HG02571 (cell line): ENCODE measurements around the gene ADNP2.

Experiments
- ATAC-seq: cut with Tn5 transposase; IDR thresholded peaks from one replicate; pipeline ENCODE4 v1.9.1; 2021; ENCODE audit warnings: mild to moderate bottlenecking, moderate library complexity; ENCODE audit not compliant: unreplicated experiment

The ADNP2 gene

DNA sequence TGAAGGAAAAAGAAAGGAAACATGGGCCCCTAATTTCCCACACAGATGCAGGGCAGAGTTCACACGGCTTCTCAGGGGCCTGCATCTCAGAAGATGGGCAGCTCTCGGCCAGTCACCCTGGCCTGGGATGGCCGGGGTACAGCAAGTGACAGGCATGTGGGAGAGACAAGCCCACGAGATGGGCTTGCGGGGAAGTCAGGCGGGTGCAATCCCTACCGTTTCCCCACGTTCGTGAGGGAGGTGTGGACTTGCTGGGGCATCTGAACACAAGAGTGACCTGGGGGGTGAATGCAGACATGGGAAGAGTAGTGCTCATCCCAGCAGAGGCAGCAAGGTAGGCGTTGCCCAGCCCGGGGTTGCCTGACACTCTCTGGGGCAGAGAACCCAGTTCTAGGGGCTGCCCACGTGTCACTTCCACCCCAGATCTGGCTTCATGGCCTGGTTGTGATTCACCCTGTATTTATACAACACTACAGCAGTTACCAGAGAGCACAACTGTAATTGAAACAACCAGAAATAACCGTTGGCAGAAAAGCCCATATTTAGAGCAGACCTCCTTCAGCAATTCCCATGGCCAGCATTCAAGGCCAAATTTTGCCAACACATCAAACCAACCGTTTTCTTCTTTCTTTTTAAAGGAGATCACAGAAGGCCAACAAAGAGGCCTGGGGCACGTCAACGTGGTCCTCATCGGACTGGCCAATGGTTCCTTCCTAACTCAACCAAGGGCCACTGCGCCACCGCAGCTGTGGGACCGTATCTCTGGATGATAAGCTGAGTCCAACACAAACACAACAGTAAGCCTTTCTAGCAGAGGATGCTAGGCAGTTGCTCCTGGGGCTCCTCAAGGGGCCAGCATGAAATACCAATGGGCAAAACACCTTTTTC is 79.8 kb downstream of the ADNP2 start:
- no peak for ATAC-seq

DNA sequence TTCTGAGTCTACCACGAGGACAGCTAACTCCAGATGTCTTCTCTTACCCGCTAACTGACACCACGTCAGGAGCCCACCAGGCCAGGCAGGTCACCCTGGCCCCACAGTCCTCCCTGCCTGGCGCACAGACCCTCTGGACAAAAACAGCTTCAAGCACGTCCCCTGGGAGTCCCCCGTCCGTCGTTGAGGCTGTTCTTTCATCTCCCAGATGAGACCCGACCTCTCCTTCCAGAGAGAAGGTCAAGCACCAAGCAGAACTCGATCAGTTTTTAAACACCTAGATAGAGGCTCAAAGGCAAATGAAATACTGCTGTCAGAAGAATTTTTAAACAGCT is 80.4 kb downstream of the ADNP2 start:
- no peak for ATAC-seq
